Ureter (tissue), 1 donor: ENCODE data around the gene CNTN5. TPM values are rescaled to one million over a fixed set of nuclear protein-coding genes. Genes with fewer than 3 reads are reported as not detected.

Experiments
- DNase-seq: peaks from one replicate; pipeline ENCODE4 v3.0.0-alpha.2; 2020; ENCODE audit warnings: low spot score
- total RNA-seq: library from RNA; stranded (reverse); gene quantifications from one replicate; pipeline ENCODE4 v1.2.4, GENCODE V29; 2023
- donor health status: DM: yes; HTN: yes; CAD: no.

The CNTN5 gene
- total RNA-seq, 1 donor from 2014 or later: 1.2 TPM

DNA sequence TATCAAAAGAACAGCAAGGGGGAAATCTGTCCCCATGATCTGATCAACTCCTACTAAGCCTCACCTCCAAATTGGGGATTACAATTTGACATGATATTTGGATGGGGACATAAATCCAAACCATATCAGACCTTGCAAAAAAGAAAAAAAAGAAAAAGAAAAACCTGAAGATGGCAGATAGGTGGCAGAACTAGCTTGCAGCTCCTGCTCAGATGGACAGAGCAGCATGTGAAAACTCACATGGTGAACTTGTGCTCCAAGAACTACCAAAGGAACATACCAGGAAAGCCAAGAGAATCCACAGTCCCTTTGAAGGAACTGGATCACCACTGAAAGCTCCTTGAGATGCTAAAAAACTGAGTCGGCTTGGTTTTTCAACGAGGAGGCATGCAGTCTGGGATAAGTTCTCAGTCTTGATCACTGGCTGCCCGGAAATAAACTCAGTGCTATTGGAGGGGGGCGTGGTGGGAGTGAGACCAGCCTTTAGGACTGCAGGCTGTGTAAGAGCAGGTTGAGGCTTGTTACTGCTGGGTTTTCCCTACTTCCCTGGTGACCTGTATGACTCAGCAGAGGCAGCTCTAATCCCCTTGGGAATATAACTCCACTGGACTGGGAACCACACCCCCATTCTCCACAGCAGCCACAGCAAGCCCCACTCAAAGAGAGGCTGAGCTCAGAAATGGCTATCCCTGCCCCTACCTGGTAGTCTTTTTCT, 1308.0 kb downstream of the CNTN5 start:
- no peak for DNase-seq

DNA sequence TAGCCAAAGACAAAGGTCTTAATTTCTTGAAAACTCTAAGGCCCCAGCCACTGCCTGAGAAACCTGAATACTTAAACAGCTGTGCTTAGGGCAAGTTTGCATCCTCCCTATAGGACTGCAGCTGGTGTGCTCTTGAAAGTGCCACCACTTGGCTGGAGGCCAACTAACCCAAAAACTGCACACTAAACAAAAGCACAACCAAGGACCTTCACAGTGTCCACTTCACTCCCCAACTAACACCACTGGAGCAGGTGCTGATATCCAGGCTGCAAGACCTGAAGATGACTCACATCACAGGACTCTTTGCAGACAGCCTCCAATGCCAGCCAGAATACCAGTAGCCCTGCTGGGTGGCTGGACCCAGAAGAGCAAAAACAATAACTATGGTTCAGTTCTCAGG, 1308.6 kb downstream of the CNTN5 start:
- DNase-seq: no peak

DNA sequence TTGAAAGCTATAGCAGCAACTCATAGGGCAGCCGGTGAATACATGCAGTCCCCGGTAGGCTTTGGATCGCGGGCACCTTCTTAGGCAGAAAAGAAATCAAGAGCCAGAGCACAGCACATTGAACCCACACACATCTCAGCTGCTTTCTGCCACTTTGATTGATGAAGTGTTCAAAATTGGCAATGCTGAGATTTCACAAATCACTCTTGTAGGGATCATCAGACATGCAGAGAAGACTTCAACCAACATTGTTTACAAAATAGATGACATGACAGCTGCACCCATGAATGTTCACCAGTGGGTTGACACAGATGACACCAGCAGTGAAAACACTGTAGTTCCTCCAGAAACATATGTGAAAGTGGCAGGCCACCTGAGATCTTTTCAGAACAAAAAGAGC, 1316.1 kb downstream of the CNTN5 start:
- DNase-seq: no peak

DNA sequence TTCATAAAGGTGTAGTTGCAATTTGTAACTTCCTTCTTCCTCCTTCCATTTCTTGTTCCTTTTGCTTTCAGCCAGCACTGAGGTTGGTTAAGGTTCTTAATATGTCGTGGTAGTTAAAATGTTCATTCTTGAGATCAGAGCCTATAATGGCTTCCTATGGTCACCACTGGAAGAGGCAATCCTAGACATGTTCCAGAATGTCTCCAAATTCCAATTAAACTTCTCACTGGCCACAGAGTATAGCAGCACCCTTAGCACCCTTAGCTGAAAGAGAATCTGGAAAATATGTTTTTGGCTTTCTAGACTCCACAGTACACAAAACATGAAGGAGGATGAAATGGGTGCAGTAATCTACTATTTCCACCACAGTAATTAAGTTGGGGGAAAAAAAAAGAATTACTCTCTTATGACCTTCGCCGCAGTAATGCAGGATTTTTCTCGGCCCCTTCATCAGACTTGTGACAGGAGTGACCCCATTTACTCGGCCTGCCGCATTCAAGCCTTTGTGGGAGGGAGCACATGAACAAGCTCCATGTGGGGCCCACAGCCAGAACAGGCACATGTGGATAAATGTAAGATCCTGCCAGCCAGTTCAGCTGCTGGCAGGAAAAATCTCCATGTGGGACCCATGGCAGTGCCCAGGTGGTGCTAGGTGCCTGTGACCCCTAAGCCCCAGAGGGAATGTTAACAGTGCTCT, 1317.5 kb downstream of the CNTN5 start:
- no peak for DNase-seq

DNA sequence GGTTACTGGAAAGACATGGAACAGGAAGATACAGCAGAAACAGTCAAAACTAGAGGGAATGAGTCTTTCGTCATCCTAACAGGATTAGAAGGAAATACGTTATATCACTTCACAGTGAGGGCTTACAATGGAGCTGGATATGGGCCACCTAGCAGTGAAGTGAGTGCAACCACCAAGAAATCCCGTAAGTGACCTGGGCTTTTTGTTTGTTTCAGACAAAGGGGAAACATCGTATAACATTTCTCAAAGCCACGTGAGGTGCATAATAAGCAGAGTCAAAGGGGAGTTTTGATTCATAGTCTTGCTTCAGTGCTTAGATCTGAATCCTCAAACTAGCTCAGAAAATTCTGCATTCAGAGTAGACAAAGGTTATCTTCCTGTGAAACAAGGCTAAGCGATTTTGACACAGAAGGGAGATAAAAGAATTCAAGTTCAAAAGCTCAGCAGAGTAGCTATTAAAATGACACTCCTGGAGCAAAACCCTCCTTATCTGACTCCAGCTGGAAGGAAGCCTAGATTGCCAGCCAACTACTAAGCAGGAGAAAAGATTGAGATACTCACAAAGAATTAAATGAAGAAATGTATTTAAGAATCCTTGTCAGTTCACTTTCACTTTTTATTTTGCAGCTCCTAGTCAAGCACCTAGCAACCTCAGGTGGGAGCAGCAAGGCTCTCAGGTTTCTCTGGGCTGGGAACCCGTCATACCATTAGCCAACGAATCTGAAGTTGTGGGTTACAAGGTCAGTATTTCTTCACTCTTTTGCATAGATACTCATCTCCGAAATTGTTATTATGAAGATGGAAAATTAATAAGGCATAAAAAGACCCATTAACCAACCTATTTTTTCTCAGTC, 1319.9 kb downstream of the CNTN5 start:
- no peak for DNase-seq

DNA sequence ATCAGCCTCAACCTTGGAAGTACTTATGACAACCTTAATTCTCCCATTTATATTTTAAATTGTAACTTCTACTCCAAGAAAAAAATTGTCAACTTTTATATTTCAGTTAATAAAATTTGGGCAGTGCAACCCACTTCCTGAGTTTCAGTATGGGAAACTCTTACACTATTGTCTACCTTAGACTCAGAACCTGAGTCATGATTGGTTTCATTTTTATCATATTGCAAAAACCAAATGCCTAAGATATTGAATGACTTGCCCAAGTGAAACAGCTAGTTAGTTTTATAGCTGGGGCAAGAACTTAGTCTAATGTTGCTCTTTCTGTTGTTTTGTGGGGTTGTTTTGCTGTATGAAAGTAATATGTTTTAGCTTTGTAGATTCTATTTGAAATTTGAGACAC, 1332.3 kb downstream of the CNTN5 start:
- no peak for DNase-seq

DNA sequence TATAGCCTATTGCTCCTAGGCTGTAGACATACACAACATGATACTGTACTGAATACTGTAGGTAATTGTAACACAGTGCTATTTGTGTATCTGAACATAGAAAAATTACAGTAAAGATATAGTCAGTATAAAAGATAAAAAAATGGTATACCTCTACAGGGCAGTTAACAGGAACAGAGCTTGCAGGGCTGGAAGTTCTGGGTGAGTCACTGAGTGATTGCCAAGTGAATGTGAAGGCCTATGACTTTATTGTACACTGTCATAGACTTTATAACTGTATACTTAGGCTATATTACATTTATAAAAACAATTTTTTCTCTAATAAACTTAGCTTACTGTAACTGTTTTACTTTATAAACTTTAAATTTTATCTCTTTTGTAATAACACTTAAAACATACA, 1334.0 kb downstream of the CNTN5 start:
- DNase-seq: no peak

DNA sequence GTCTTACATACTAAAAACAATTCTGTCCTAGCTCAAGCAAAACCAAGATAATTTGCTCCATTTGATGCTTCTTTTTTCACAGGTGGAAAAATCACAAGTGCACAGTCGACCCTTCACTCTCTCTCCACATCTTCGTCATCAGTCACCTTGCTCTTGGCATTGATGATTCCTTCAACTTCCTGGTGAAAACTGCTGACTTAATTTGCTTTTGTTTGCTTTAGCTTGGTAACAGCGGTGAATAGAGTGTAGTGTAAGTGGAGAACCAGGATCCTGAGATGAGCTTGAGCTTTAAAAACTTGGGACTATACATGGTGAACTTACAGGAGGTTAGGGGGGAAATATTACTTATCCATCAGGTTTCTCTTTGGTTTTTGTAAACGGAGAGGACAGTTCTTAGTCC, 1335.3 kb downstream of the CNTN5 start:
- no peak for DNase-seq

DNA sequence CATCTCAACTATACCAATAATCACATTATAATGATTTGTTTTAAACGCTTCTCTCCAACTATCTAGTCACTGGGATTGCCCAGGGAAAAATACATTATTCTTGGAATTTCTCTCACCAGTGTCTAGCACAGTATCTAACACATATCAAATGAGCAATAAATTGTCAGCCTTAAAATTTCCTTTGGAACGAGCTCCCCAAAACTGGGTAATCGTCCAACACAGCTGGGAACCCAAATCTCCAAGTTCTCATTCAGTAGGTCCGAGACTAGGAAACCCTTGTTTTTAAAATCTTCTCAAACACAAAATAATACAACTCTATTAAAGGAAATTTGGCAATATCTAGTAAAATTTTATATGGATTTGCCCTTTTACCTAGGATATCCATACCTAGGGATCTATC, 1338.5 kb downstream of the CNTN5 start:
- DNase-seq: no peak

DNA sequence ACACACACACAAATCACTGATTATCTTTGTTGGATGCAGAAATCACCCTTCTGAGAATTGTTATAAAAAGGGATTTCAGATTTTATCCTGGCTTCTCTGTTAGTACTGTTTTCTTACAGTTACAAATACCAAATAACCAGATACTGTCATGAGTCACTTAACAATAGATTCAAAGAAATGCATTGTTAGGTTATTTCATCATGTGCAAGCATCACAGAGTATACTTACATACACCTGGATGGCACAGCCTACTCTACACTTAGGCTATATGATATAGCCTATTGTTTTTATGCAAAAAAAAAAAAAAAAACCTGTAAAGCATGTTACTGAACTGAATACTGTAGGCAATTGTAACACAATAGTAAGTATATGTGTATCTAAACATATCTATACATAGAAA, 1347.1 kb downstream of the CNTN5 start:
- no peak for DNase-seq

DNA sequence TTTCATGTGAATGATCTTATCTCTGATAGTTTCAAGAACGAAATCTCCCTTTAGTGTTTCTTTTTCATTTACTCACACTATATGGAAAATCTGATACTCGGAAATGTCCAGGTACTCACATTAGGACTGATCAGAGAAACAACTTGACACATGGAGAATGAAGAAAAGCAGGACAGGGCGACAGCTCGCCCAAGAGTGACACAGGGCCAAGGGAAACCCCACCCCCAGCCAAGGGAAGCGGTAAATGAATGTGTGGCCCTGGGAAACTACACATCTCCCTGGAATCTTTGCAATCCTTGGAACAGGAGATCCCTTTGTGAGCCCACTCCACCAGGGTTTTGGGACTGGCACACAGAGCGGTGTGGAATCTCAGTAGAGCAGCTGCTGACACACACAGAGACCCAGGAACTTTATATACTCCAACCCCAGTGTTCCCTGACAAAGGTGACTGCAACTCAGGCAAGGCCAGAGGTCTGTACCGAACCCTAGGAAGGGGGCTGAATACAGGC, 1362.7 kb downstream of the CNTN5 start:
- no peak for DNase-seq

DNA sequence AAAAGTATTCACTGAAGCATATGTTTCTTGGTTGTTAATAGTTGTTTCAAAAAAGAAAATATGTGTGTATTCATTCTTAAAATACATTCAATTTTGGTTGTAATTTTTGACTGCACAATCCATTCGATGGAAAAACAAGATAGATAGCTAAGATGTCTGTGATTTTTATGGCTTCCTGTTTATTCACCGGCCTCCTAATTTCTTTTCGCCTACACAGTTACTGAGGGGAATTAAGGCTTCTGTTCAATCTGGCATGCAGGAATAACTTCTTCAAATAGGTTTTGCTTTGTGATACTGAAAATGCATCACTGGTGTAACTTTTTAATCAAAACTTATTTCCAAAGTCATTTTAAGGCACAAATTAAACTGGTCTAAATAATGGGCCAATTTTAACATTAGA, 1375.5 kb downstream of the CNTN5 start:
- no peak for DNase-seq

DNA sequence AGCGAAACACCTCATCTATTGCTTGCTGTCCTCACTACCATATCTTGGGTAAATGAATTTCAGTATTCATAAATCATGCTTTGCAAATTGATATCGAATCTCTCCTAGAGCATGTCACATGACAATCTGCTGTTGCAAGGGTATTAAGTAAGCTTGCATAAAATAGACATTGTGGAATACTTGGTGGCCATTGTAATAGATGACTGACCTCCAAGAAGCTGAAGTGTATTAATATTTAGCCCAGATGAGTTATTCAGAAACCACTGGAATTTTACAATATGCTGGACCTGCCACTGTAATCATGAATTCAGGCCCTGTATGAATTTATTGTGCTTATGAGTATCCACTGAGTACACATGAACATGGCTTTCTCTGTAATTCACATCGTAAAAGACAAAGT, 1376.7 kb downstream of the CNTN5 start:
- no peak for DNase-seq

DNA sequence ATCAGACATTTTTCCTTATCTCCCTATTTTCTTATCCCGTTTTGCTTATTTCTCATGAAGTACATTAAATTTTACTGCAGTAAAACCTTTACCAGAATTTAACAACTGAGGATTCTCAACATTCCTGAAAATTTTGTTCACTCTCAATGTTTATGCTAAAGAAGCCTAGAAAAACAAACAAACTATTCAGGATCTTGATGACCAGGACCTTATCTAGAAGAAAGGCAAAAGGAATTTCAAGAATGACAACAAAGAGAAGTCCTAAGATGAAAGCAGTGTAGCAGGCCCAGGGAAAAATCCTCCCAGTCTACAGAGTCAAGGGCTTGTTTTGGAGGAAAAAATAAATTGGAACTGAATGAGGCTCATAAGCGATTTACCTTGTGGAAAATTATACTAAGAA, 1383.1 kb downstream of the CNTN5 start:
- DNase-seq: no peak

DNA sequence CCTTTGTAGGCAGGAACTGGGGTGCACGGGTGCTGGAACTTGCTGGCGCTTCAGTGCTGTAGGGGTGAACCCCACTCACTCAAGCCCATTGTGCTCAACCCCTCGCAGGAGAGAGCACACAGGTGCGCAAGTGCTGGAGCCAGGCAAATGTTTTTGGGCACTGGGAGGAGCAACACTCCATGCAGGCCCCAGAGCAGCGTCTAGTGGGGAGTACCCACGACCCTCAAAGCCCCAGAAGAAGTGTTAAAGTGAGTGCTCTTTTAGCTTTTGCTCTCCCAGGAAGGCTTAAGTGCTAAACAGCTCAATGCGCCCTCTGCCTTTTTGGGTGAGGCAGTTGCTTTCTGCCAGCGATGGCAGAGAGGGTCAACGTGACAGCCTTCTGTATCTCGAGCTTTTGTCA, 1384.2 kb downstream of the CNTN5 start:
- DNase-seq: no peak
